Astrocyte (in vitro differentiated cells and primary cell): Measurements from ENCODE around the gene MCAT. TPM values are rescaled to one million over a fixed set of nuclear protein-coding genes. Genes with fewer than 3 reads are reported as not detected.
A peak's percentile ranks its signal among the peaks of the same experiment; 100 is the strongest.

ENCODE experiments used
- DNase-seq: peaks from one replicate; pipeline ENCODE4 v3.0.0-alpha.2; 2010; ENCODE audit warnings: low read depth
- FAIRE-seq: peaks from 2 replicates; lab custom pipeline; 2011; peaks lifted over from hg19 to GRCh38; lab: Jason Lieb, UNC
- H2AFZ ChIP-seq: 2 replicates; pipeline ENCODE4 v1.6.0; 2012; ENCODE audit warnings: low read depth, low read length, inconsistent platforms
- H3K27ac ChIP-seq: 2 replicates; pipeline ENCODE4 v1.5.1; 2011; ENCODE audit warnings: low read depth, low read length, inconsistent platforms
- H3K27me3 ChIP-seq: 2 replicates; pipeline ENCODE4 v1.6.0; 2011; ENCODE audit warnings: low read length, inconsistent platforms; ENCODE audit not compliant: insufficient read depth
- H3K36me3 ChIP-seq: 2 replicates; pipeline ENCODE4 v1.5.1; 2011; ENCODE audit warnings: low read length, inconsistent platforms; ENCODE audit not compliant: insufficient read depth
- H3K4me1 ChIP-seq: 2 replicates; pipeline ENCODE4 v1.5.1; 2011; ENCODE audit warnings: low read length, inconsistent platforms; ENCODE audit not compliant: insufficient read depth
- H3K4me2 ChIP-seq: 2 replicates; pipeline ENCODE4 v1.6.0; 2012; ENCODE audit warnings: low read length, inconsistent platforms
- H3K4me3 ChIP-seq: 2 replicates; pipeline ENCODE4 v1.5.1; 2011; ENCODE audit warnings: low read depth, mild to moderate bottlenecking, low read length, inconsistent platforms; ENCODE audit not compliant: insufficient read depth
- H3K79me2 ChIP-seq: 2 replicates; pipeline ENCODE4 v1.6.0; 2012; ENCODE audit warnings: mild to moderate bottlenecking, low read length, inconsistent platforms; ENCODE audit not compliant: insufficient read depth
- H3K9ac ChIP-seq: 2 replicates; pipeline ENCODE4 v1.6.0; 2012; ENCODE audit warnings: mild to moderate bottlenecking, low read length, inconsistent platforms
- H3K9me3 ChIP-seq: 2 replicates; pipeline ENCODE4 v1.5.1; 2012; ENCODE audit warnings: low read depth, mild to moderate bottlenecking, low read length, inconsistent platforms; ENCODE audit not compliant: insufficient read depth
- H4K20me1 ChIP-seq: 2 replicates; pipeline ENCODE4 v1.6.0; 2012; ENCODE audit warnings: low read length, inconsistent platforms; ENCODE audit not compliant: insufficient read depth
- H3K27ac Mint-ChIP-seq: one replicate; pipeline ENCODE4 v1.8.0; 2021; ENCODE audit warnings: mild to moderate bottlenecking, mixed read lengths; ENCODE audit not compliant: unreplicated experiment
- H3K27me3 Mint-ChIP-seq: one replicate; pipeline ENCODE4 v1.8.0; 2021; ENCODE audit warnings: low read depth, mixed read lengths; ENCODE audit not compliant: unreplicated experiment
- H3K36me3 Mint-ChIP-seq: one replicate; pipeline ENCODE4 v1.8.0; 2021; ENCODE audit warnings: low read depth, mixed read lengths; ENCODE audit not compliant: unreplicated experiment
- H3K4me1 Mint-ChIP-seq: one replicate; pipeline ENCODE4 v1.8.0; 2021; ENCODE audit warnings: low read depth, mixed read lengths; ENCODE audit not compliant: unreplicated experiment
- H3K4me3 Mint-ChIP-seq: one replicate; pipeline ENCODE4 v1.8.0; 2021; ENCODE audit warnings: mild to moderate bottlenecking, moderate library complexity, mixed read lengths; ENCODE audit not compliant: unreplicated experiment
- H3K9me3 Mint-ChIP-seq: one replicate; pipeline ENCODE4 v1.8.0; 2021; ENCODE audit warnings: mild to moderate bottlenecking, mixed read lengths; ENCODE audit not compliant: unreplicated experiment
- EZH2 ChIP-seq: IDR thresholded peaks from 2 replicates; pipeline ENCODE4 v1.6.1; 2012; ENCODE audit warnings: mild to moderate bottlenecking, low read length, inconsistent platforms; ENCODE audit not compliant: insufficient read depth
- total RNA-seq: library from RNA; stranded (reverse); gene quantifications from 2 replicates; pipeline ENCODE4 v1.2.1, GENCODE V29; 2021
- TF ChIP-seq, protein P1 (sequence below): IDR thresholded peaks from 2 replicates; pipeline ENCODE4 v1.5.1; 2011; ENCODE audit warnings: low read depth, mild to moderate bottlenecking, inconsistent platforms, low read length, moderate library complexity; ENCODE audit not compliant: insufficient read depth

MCAT gene
- total RNA-seq, 1 donor from 2014 or later = 15.1 TPM

DNA sequence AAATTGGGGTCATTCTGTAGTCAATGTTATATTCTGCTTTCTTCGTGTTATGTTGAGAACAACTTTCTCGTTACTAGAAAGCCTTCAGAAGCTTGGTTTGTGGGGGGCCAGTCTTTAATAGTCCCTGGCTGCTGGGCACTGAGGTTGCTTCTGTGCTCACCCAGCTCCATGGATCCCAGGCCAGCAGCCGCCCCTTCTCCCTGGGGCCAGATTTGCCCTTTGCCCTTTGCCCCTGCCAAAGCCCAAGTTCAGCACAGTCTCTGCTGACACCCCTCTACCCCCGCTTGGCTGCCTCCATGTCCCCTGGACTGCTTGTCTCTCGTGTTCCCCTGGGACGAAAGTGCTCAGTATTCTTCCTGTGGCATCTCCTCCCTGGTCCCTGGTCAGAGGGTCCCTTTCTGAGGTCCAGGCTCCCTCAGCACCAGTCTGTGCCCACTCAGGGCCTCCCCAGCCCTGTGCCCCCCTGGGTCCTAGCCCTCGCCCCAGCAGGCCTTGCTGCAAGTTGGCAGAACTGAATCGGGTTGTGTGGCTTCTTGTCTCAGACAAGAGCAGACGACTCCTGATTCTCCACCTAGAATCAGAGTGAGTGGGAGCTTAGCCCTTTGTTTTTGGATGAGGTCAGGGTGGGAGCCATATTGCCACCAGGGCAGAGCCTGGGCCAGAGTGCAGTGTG, 14.8 kb upstream of the MCAT start:
- no peak overlapping the region for H3K9ac ChIP-seq
- Mint-ChIP-seq H3K36me3 (peaks cover 2% of the 10 kb centered on the region), H3K4me3 (no peak overlapping the region), H3K27me3 (no peaks in the 10 kb centered on the region), H3K4me1 (peaks cover 3% of the 10 kb centered on the region), H3K9me3 (no peaks in the 10 kb centered on the region), H3K27ac (no peak overlapping the region)
- H3K9me3 ChIP-seq = no peaks in the 10 kb centered on the region
- peaks cover 84% of the 10 kb centered on the region for H4K20me1 ChIP-seq
- no peak overlapping the region for H3K27ac ChIP-seq
- FAIRE-seq = no peak
- no peak overlapping the region for H3K4me3 ChIP-seq
- no peak overlapping the region for H2AFZ ChIP-seq
- peaks cover 66% of the 10 kb centered on the region for H3K79me2 ChIP-seq
- H3K4me2 ChIP-seq = no peak overlapping the region
- H3K36me3 ChIP-seq = peaks cover 4% of the 10 kb centered on the region
- H3K27me3 ChIP-seq = no peaks in the 10 kb centered on the region
- no peak for DNase-seq
- TF ChIP-seq, protein P1, sequence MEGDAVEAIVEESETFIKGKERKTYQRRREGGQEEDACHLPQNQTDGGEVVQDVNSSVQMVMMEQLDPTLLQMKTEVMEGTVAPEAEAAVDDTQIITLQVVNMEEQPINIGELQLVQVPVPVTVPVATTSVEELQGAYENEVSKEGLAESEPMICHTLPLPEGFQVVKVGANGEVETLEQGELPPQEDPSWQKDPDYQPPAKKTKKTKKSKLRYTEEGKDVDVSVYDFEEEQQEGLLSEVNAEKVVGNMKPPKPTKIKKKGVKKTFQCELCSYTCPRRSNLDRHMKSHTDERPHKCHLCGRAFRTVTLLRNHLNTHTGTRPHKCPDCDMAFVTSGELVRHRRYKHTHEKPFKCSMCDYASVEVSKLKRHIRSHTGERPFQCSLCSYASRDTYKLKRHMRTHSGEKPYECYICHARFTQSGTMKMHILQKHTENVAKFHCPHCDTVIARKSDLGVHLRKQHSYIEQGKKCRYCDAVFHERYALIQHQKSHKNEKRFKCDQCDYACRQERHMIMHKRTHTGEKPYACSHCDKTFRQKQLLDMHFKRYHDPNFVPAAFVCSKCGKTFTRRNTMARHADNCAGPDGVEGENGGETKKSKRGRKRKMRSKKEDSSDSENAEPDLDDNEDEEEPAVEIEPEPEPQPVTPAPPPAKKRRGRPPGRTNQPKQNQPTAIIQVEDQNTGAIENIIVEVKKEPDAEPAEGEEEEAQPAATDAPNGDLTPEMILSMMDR = no peak
- no peak for TF ChIP-seq EZH2
- H3K4me1 ChIP-seq = no peaks in the 10 kb centered on the region

DNA sequence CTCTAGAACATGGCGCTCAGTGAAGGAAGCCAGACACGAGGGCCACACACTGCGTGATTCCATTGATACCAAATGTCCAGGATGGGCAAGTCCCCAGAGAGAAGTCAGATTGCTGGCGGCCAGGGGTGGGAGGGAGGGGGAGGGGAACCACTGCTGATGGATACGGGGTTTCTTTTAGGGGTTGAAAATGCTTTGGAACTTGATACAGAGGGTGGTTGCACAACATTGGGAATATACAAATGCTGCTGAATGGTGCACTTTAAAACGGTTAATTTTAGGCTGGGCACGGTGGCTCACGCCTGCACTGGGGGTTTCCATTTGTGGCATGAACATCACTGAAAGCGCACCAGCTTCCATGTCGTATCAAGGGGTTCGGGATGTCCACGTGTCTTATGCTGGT, 13.2 kb upstream of the MCAT start:
- Histone ChIP-seq H3K4me1 (peaks cover 6% of the 10 kb centered on the region), H3K79me2 (peaks cover 82% of the 10 kb centered on the region), H3K27ac (no peak overlapping the region), H4K20me1 (peaks cover 76% of the 10 kb centered on the region), H3K4me2 (no peak overlapping the region), H3K27me3 (no peaks in the 10 kb centered on the region), H3K36me3 (peaks cover 4% of the 10 kb centered on the region), H2AFZ (no peak overlapping the region), H3K9ac (no peak overlapping the region), H3K4me3 (no peak overlapping the region), H3K9me3 (no peaks in the 10 kb centered on the region)
- H3K36me3 Mint-ChIP-seq = peaks cover 2% of the 10 kb centered on the region
- no peaks in the 10 kb centered on the region for H3K9me3 Mint-ChIP-seq
- TF ChIP-seq, protein P1 = no peak
- TF ChIP-seq EZH2 = no peak
- DNase-seq (no peak), FAIRE-seq (no peak)
- H3K4me1 Mint-ChIP-seq = peaks cover 4% of the 10 kb centered on the region
- H3K27me3 Mint-ChIP-seq = no peaks in the 10 kb centered on the region
- peak overlapping the region; percentile 54 for H3K4me3 Mint-ChIP-seq
- no peak overlapping the region for H3K27ac Mint-ChIP-seq

DNA sequence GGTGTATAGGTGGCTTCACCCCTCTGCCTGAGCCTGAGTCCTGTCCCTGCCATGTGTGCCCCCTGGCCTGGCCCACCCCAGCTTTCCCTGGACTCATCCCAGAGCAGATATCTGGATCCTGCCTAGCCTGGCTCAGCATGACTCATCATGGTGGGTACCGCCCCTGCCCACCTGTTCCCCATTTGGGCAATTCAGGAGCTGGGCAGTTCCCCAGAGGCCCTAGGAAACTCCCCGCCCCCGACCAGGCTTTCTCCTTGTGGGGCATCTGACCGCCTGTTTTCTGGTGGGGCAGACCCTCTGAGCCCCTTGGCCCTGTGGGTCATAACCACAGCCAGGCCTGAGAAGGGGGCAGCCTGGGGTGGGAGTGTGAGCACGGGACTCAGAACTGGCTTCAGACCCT, 12.6 kb upstream of the MCAT start:
- H3K27ac ChIP-seq = no peak overlapping the region
- H3K27me3 Mint-ChIP-seq = peaks cover 2% of the 10 kb centered on the region
- peaks cover 83% of the 10 kb centered on the region for H3K79me2 ChIP-seq
- H3K9me3 ChIP-seq = no peaks in the 10 kb centered on the region
- peaks cover 9% of the 10 kb centered on the region for H3K4me1 ChIP-seq
- peaks cover 4% of the 10 kb centered on the region for H3K4me1 Mint-ChIP-seq
- H3K4me3 ChIP-seq = no peak overlapping the region
- H3K9ac ChIP-seq = no peak overlapping the region
- no peak overlapping the region for H3K4me2 ChIP-seq
- H3K4me3 Mint-ChIP-seq = no peak overlapping the region
- no peak overlapping the region for H3K27ac Mint-ChIP-seq
- TF ChIP-seq, protein P1 = no peak
- TF ChIP-seq EZH2 = no peak
- H3K27me3 ChIP-seq = no peaks in the 10 kb centered on the region
- no peaks in the 10 kb centered on the region for H3K9me3 Mint-ChIP-seq
- no peak for FAIRE-seq
- peaks cover 2% of the 10 kb centered on the region for H3K36me3 Mint-ChIP-seq
- peaks cover 72% of the 10 kb centered on the region for H4K20me1 ChIP-seq
- H3K36me3 ChIP-seq = peaks cover 4% of the 10 kb centered on the region
- no peak overlapping the region for H2AFZ ChIP-seq
- DNase-seq = no peak
